Neural cell (in vitro differentiated cells): ENCODE measurements around the gene SH3RF2. TPM values are rescaled to one million over a fixed set of nuclear protein-coding genes. Genes with fewer than 3 reads are reported as not detected.

Source experiments
- H2AFZ ChIP-seq: fragments of 200-600, 300-800 bp; sonication (generic), shearing (Covaris generic); 2 replicates; pipeline ENCODE4 v1.6.0; 2014; ENCODE audit warnings: low read depth, mild to moderate bottlenecking, antibody characterized with exemption, low read length, moderate library complexity
- H3F3A ChIP-seq: fragments of 200-600 bp; shearing (Covaris generic); 2 replicates; pipeline ENCODE4 v1.6.1; 2016; ENCODE audit warnings: mild to moderate bottlenecking, moderate library complexity, mixed read lengths, antibody characterized with exemption, low read length; ENCODE audit not compliant: insufficient read depth, poor library complexity, severe bottlenecking
- H3K27ac ChIP-seq: fragments of 200-600, 300-800 bp; sonication (generic), shearing (Covaris generic); 2 replicates; pipeline ENCODE4 v1.5.1; 2014; ENCODE audit warnings: mild to moderate bottlenecking, low read length, moderate library complexity
- H3K27me3 ChIP-seq: fragments of 300-800, 200-600 bp; sonication (generic), shearing (Covaris generic); 2 replicates; pipeline ENCODE4 v1.6.0; 2014; ENCODE audit warnings: mild to moderate bottlenecking, low read depth, low read length, moderate library complexity; ENCODE audit not compliant: insufficient read depth
- H3K36me3 ChIP-seq: fragments of 300-800, 200-600 bp; sonication (generic), shearing (Covaris generic); 2 replicates; pipeline ENCODE4 v1.5.1; 2014; ENCODE audit warnings: mild to moderate bottlenecking, antibody characterized with exemption, low read length, moderate library complexity; ENCODE audit not compliant: insufficient read depth
- H3K4me2 ChIP-seq: fragments of 300-800, 200-600 bp; sonication (generic), shearing (Covaris generic); 2 replicates; pipeline ENCODE4 v1.6.0; 2014; ENCODE audit warnings: mild to moderate bottlenecking, low read length
- H3K4me3 ChIP-seq: fragments of 300-800, 200-600 bp; sonication (generic), shearing (Covaris generic); 2 replicates; pipeline ENCODE4 v1.5.1; 2014; ENCODE audit warnings: mild to moderate bottlenecking, low read length, moderate library complexity
- H3K79me2 ChIP-seq: fragments of 200-600 bp; shearing (Covaris generic); replicated peaks from 2 replicates; pipeline ENCODE4 v1.6.0; 2014; ENCODE audit warnings: mild to moderate bottlenecking, low read length, moderate library complexity; ENCODE audit not compliant: insufficient read depth
- H3K9ac ChIP-seq: fragments of 300-800, 200-600 bp; sonication (generic), shearing (Covaris generic); 2 replicates; pipeline ENCODE4 v1.6.1; 2016; ENCODE audit warnings: mild to moderate bottlenecking, low read length, mixed read lengths
- H3K9me2 ChIP-seq: fragments of 200-600 bp; shearing (Covaris generic); 2 replicates; pipeline ENCODE4 v1.6.1; 2016; ENCODE audit warnings: mild to moderate bottlenecking, low read length, mixed read lengths; ENCODE audit not compliant: insufficient read depth
- H3K9me3 ChIP-seq: fragments of 200-600, 300-800 bp; sonication (generic), shearing (Covaris generic); 2 replicates; pipeline ENCODE4 v1.6.1; 2016; ENCODE audit warnings: mild to moderate bottlenecking, mixed run types, low read length, moderate library complexity, mixed read lengths
- H4K20me1 ChIP-seq: fragments of 200-600 bp; shearing (Covaris generic); 2 replicates; pipeline ENCODE4 v1.6.1; 2016; ENCODE audit warnings: mild to moderate bottlenecking, mixed run types; ENCODE audit not compliant: insufficient read depth
- EP300 ChIP-seq: fragments of 450-650 bp; conservative IDR thresholded peaks from 2 replicates; pipeline ENCODE4 v1.6.1; 2014; ENCODE audit warnings: antibody characterized with exemption, mild to moderate bottlenecking, moderate library complexity; ENCODE audit not compliant: poor library complexity, severe bottlenecking
- EZH2 ChIP-seq: fragments of 200-600, 300-800 bp; shearing (Covaris generic), sonication (generic); IDR thresholded peaks from 2 replicates; pipeline ENCODE4 v1.6.1; 2014; ENCODE audit warnings: antibody characterized with exemption, low read length, borderline replicate concordance, mild to moderate bottlenecking; ENCODE audit not compliant: insufficient read depth, poor library complexity, severe bottlenecking
- MXI1 ChIP-seq: fragments of 450-650 bp; conservative IDR thresholded peaks from 2 replicates; pipeline ENCODE4 v1.6.1; 2014; ENCODE audit warnings: antibody characterized with exemption, mild to moderate bottlenecking; ENCODE audit not compliant: poor library complexity, severe bottlenecking
- POLR2AphosphoS5 ChIP-seq: IDR thresholded peaks from 2 replicates; pipeline ENCODE4 v1.6.1; 2012
- RAD21 ChIP-seq: fragments of 450-650 bp; conservative IDR thresholded peaks from 2 replicates; pipeline ENCODE4 v1.6.1; 2014; ENCODE audit warnings: antibody characterized with exemption, mild to moderate bottlenecking, moderate library complexity
- SMC3 ChIP-seq: fragments of 450-650 bp; conservative IDR thresholded peaks from 2 replicates; pipeline ENCODE4 v1.6.1; 2014; ENCODE audit warnings: antibody characterized with exemption, mild to moderate bottlenecking, moderate library complexity; ENCODE audit not compliant: poor library complexity
- TAF1 ChIP-seq: IDR thresholded peaks from 2 replicates; pipeline ENCODE4 v1.6.1; 2012; ENCODE audit warnings: low read depth
- polyA plus RNA-seq: library from polyadenylated mRNA; depleted of rRNA; stranded (reverse); fragments of >200 nt; gene quantifications from 2 replicates; pipeline ENCODE4 v1.2.3, GENCODE V29; 2014
- TF ChIP-seq, protein P1 (sequence below): IDR thresholded peaks from 2 replicates; pipeline ENCODE4 v1.6.1; 2012; ENCODE audit warnings: borderline replicate concordance
- TF ChIP-seq, protein P2 (sequence below): fragments of 450-650 bp; IDR thresholded peaks from 2 replicates; pipeline ENCODE4 v1.5.1; 2014; ENCODE audit warnings: antibody characterized with exemption, mild to moderate bottlenecking, moderate library complexity; ENCODE audit not compliant: poor library complexity, severe bottlenecking

Gene SH3RF2
- polyA plus RNA-seq, 1 donor from 2014 or later, result not detected

DNA sequence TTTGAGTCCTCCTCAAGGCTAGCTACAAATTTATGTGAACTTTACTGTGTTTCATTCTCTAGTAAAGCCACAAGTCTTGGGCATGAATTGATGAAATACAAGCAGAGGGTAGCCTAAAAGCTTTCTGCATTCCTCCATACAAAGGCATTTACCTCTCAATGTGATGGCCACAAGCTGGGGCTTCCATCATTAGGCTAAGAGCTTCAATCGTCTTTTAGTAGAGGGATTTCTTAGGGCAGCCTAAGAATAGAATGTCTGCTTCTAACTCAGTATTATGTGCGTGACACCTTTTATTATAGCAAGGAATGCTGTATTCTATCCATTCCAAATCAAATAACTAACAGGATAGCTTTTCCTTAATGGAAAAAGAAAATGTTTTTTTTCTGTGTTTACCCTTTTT lies 165.3 kb downstream of the SH3RF2 start:
- Histone ChIP-seq H3K9ac (no peak overlapping the region), H3K27me3 (no peaks in the 10 kb centered on the region), H3K4me2 (no peak overlapping the region), H3K9me2 (no peaks in the 10 kb centered on the region), H4K20me1 (no peaks in the 10 kb centered on the region), H2AFZ (no peak overlapping the region), H3K27ac (no peak overlapping the region), H3F3A (no peaks in the 10 kb centered on the region), H3K9me3 (no peaks in the 10 kb centered on the region), H3K79me2 (no peaks in the 10 kb centered on the region), H3K36me3 (no peaks in the 10 kb centered on the region), H3K4me3 (no peak overlapping the region)
- TF ChIP-seq EP300, result no peak
- TF ChIP-seq MXI1, result no peak
- no peak for TF ChIP-seq SMC3
- TF ChIP-seq, protein P1, sequence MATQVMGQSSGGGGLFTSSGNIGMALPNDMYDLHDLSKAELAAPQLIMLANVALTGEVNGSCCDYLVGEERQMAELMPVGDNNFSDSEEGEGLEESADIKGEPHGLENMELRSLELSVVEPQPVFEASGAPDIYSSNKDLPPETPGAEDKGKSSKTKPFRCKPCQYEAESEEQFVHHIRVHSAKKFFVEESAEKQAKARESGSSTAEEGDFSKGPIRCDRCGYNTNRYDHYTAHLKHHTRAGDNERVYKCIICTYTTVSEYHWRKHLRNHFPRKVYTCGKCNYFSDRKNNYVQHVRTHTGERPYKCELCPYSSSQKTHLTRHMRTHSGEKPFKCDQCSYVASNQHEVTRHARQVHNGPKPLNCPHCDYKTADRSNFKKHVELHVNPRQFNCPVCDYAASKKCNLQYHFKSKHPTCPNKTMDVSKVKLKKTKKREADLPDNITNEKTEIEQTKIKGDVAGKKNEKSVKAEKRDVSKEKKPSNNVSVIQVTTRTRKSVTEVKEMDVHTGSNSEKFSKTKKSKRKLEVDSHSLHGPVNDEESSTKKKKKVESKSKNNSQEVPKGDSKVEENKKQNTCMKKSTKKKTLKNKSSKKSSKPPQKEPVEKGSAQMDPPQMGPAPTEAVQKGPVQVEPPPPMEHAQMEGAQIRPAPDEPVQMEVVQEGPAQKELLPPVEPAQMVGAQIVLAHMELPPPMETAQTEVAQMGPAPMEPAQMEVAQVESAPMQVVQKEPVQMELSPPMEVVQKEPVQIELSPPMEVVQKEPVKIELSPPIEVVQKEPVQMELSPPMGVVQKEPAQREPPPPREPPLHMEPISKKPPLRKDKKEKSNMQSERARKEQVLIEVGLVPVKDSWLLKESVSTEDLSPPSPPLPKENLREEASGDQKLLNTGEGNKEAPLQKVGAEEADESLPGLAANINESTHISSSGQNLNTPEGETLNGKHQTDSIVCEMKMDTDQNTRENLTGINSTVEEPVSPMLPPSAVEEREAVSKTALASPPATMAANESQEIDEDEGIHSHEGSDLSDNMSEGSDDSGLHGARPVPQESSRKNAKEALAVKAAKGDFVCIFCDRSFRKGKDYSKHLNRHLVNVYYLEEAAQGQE, result peak; percentile 15
- TF ChIP-seq, protein P2, sequence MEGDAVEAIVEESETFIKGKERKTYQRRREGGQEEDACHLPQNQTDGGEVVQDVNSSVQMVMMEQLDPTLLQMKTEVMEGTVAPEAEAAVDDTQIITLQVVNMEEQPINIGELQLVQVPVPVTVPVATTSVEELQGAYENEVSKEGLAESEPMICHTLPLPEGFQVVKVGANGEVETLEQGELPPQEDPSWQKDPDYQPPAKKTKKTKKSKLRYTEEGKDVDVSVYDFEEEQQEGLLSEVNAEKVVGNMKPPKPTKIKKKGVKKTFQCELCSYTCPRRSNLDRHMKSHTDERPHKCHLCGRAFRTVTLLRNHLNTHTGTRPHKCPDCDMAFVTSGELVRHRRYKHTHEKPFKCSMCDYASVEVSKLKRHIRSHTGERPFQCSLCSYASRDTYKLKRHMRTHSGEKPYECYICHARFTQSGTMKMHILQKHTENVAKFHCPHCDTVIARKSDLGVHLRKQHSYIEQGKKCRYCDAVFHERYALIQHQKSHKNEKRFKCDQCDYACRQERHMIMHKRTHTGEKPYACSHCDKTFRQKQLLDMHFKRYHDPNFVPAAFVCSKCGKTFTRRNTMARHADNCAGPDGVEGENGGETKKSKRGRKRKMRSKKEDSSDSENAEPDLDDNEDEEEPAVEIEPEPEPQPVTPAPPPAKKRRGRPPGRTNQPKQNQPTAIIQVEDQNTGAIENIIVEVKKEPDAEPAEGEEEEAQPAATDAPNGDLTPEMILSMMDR, result no peak
- no peak for TF ChIP-seq RAD21
- TF ChIP-seq POLR2AphosphoS5, result peak; percentile 60
- no peak for TF ChIP-seq EZH2
- no peak for TF ChIP-seq TAF1

DNA sequence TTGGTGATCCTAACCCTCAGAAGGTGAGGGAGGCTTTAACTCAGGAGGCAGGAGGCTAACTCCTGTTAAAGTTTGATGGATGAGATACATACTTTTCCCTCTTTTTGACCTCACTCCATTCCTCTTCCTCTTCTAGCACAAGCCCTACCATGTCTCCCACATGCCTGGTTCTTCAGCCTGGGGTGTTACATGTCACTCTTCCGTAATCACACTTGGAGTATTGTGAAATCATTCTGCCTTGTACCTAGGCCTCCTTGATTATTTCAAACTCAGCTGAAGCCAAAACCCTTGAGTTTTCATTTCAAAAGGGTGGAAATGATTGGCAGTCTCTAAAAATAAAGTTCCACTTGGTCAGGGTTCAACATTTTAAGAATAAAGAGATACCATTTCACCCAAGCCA lies 167.2 kb downstream of the SH3RF2 start:
- no peaks in the 10 kb centered on the region for H3K9me2 ChIP-seq
- H4K20me1 ChIP-seq, result no peaks in the 10 kb centered on the region
- no peak overlapping the region for H3K4me2 ChIP-seq
- no peak overlapping the region for H3K4me3 ChIP-seq
- no peaks in the 10 kb centered on the region for H3K27me3 ChIP-seq
- H2AFZ ChIP-seq, result no peak overlapping the region
- no peaks in the 10 kb centered on the region for H3F3A ChIP-seq
- H3K9ac ChIP-seq, result no peak overlapping the region
- H3K9me3 ChIP-seq, result no peaks in the 10 kb centered on the region
- no peaks in the 10 kb centered on the region for H3K36me3 ChIP-seq
- H3K79me2 ChIP-seq, result no peaks in the 10 kb centered on the region
- TF ChIP-seq MXI1 (no peak), EP300 (no peak), EZH2 (no peak), POLR2AphosphoS5 (no peak), SMC3 (no peak), RAD21 (no peak), TAF1 (no peak)
- TF ChIP-seq, protein P2, result no peak
- TF ChIP-seq, protein P1, result no peak
- no peak overlapping the region for H3K27ac ChIP-seq
